ENCODE measurements around the gene GAB3.
"Not testable (repeated sequence)": the region's sequence is repeated elsewhere in the genome, so short reads cannot be mapped to it uniquely, and the experiment has no call there.

GAB3 gene

GRCh38 chrX:154655346-154655745 is 95.5 kb downstream of the GAB3 start:
- no peak for DNase-seq

- DNase-seq, result no peak
These were observed 96.0 kb downstream of the GAB3 start for GRCh38 chrX:154654925-154655324.

GRCh38 chrX:154654372-154654771 is 96.5 kb downstream of the GAB3 start:
- DNase-seq, result no peak

GRCh38 chrX:154653413-154653812 is 97.5 kb downstream of the GAB3 start, which contains the start of gene CTAG2:
Gene CTAG2 (minus strand): TSS chrX:154653579. CDS start chrX:154653515, 64 bp downstream.
- DNase-seq, result not testable (repeated sequence)

- no peak for DNase-seq
These were observed 97.9 kb downstream of the GAB3 start for GRCh38 chrX:154653048-154653401.

GRCh38 chrX:154652311-154653047 is 98.4 kb downstream of the GAB3 start:
- no peak for DNase-seq

GRCh38 chrX:154650221-154650510 is 100.7 kb downstream of the GAB3 start:
- DNase-seq, result no peak

DNA sequence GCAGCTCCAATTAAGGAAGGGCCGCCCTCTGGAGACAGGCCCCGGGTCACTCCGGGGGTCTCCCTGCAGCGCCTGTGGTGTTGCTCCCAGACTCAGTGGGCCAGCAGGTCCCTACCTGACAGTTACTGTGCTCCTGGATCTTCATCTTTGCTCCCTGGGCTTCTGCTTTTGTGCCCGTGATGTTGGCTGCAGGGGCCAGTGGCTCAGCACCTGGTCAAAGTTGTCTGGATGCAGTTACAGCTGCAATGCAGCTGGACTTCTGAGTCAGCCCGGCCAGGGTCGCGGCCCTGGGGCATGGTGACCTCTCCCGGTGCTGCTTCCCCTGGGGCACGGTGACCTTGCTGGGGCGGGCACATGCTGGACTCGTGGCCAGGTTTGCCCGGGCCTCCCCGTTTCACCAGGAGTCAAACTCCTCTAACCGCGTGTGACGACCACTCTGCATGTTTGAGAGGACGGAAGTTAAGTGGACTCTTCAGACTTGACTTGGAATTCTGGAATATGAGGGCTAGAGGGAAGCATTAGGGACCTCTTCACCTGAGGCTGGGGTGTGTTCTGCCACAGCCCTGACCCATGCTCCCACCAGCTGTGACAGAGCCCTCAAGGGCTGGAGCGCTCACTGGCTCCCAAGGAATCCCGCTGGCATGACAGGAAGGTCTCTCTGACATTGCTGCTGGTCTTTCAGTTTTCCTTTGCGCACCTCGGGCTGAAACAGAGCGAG is 101.2 kb downstream of the GAB3 start:
- no peak for DNase-seq

DNA sequence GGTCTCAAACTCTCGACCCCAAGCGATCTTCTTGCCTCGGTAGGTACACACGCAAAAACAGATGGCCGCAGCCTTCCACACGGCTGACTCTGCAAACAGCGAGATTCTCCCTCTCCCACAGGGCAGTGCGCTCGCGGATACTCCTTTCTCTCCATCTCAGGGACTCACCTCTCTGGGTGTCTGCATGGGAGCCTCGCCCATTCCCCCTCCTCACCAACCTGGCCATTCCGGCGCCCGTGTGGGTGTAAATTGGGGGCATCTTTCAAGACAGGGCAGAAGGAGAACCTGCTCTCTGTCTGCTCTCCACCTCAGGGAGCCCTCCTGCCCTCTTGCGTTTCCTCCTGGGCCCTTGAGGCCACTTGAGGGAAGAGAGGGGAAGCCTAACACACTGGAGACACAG is 101.9 kb downstream of the GAB3 start:
- DNase-seq, result no peak

- not testable (repeated sequence) for DNase-seq
These were observed 105.0 kb downstream of the GAB3 start for GRCh38 chrX:154645745-154646378.

GRCh38 chrX:154643708-154644107 is 107.2 kb downstream of the GAB3 start:
- not testable (repeated sequence) for DNase-seq

GRCh38 chrX:154641740-154642139 is 109.1 kb downstream of the GAB3 start:
- DNase-seq, result not testable (repeated sequence)

GRCh38 chrX:154633661-154634060 is 117.2 kb downstream of the GAB3 start:
- not testable (repeated sequence) for DNase-seq

DNA sequence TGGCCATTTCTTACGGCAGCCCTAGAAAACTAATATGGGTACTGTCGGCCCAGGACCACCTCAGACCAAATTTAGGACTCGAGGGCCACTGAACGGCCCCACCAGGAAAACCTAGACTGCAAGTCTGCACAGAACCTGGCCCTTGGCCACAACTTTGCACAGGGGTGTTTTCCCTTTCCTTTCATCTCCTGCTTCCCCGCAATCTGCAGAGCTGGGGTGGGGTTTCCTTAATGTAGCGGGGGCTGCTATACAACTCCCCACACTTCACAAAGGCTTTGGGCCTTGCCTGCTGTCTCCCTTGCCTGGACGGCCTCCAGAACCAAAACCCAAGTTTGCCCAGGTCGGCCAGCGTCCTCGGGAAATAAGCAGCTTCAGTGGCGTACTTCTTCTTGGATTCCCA is 119.9 kb downstream of the GAB3 start:
- DNase-seq, result not testable (repeated sequence)

DNA sequence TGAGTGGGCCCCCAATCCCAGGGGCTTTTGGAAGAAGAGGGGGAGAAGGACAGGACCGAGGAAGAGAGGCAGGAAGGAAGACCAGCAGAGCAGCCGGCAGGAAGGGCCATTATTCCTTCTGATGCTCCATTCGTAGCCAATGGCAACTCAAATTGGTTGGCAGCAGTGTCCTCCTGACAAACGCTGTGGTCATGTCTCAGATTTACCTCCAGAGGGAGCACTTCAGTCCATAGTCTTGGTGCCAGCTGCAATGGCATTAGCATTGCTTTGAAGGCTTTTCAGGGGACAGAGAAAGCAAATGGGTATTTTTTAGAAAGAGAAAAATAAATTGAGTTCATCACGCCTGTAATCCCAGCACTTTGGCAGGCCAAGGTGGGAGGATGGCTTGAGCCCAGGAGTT is 121.9 kb downstream of the GAB3 start:
- DNase-seq, result not testable (repeated sequence)

All from CD4-positive, alpha-beta T cell treated with Interleukin-15 for 1 hour (primary cell).